CD4-positive, alpha-beta T cell (primary cell): Measurements from ENCODE around the gene NT5C2. TPM values are rescaled to one million over a fixed set of nuclear protein-coding genes. Genes with fewer than 3 reads are reported as not detected.

ENCODE experiments used
- ATAC-seq: fragments of 200-7000 bp; cut with Tn5 transposase; one replicate; pipeline ENCODE4 v1.10.0; 2022; ENCODE audit warnings: mild to moderate bottlenecking; ENCODE audit not compliant: poor library complexity
- CTCF ChIA-PET: fragments of 350-600 bp; sonication (Branson Sonifier 250); formaldehyde crosslinking; loops from one replicate; lab custom pipeline; 2021; ENCODE audit warnings: antibody characterized with exemption, inconsistent platforms; lab: Charles Lee
- POLR2A ChIA-PET: fragments of 350-600 bp; sonication (Branson Sonifier 250); formaldehyde crosslinking; loops from one replicate; lab custom pipeline; 2021; ENCODE audit warnings: antibody characterized with exemption, inconsistent platforms; lab: Charles Lee
- DNase-seq, 14 experiments: peaks; one replicate each; pipeline ENCODE4 v3.0.0-alpha.2; 2013 to 2020; ENCODE audit warnings: mixed read lengths in 2 of 14
- H3K27ac ChIP-seq, 2 donors: one replicate each; pipeline versions ENCODE4 v1.5.1 to v1.7.0; 2013; ENCODE audit warnings: low read length in 2 of 2, low read depth in 1 of 2, mild to moderate bottlenecking in 1 of 2
- H3K27me3 ChIP-seq, 2 experiments: 1 replicate in 1 of 2; 2 replicates in 1 of 2; pipeline versions ENCODE4 v1.6.1 to v1.7.0; 2013; ENCODE audit warnings: low read length in 2 of 2, control low read depth in 1 of 2, mild to moderate bottlenecking in 1 of 2, moderate library complexity in 1 of 2; ENCODE audit not compliant: insufficient read depth in 2 of 2, control insufficient read depth in 1 of 2
- H3K36me3 ChIP-seq: one replicate; pipeline ENCODE4 v1.6.1; 2013; ENCODE audit warnings: low read length, control low read depth; ENCODE audit not compliant: insufficient read depth
- H3K4me1 ChIP-seq: one replicate; pipeline ENCODE4 v1.6.1; 2013; ENCODE audit warnings: low read length, control low read depth; ENCODE audit not compliant: insufficient read depth
- H3K4me3 ChIP-seq: one replicate; pipeline ENCODE4 v1.5.1; 2013; ENCODE audit warnings: mild to moderate bottlenecking, low read length, moderate library complexity
- H3K9me3 ChIP-seq, 2 experiments: 1 replicate in 1 of 2; 2 replicates in 1 of 2; pipeline versions ENCODE4 v1.6.1 to v1.7.0; 2013; ENCODE audit warnings: low read length in 2 of 2, mild to moderate bottlenecking in 2 of 2, control low read depth in 1 of 2, moderate library complexity in 1 of 2; ENCODE audit not compliant: control insufficient read depth in 1 of 2, insufficient read depth in 1 of 2
- H3K27ac Mint-ChIP-seq: one replicate; pipeline ENCODE4 v1.8.0; 2020; ENCODE audit warnings: mixed read lengths
- H3K27me3 Mint-ChIP-seq: one replicate; pipeline ENCODE4 v1.8.0; 2021; ENCODE audit warnings: mixed read lengths
- H3K36me3 Mint-ChIP-seq: one replicate; pipeline ENCODE4 v1.8.0; 2021; ENCODE audit warnings: low read depth, mixed read lengths
- H3K4me1 Mint-ChIP-seq: one replicate; pipeline ENCODE4 v1.8.0; 2021; ENCODE audit warnings: low read depth, mixed read lengths
- H3K4me3 Mint-ChIP-seq: one replicate; pipeline ENCODE4 v1.8.0; 2020; ENCODE audit warnings: mild to moderate bottlenecking, mixed read lengths
- H3K9me3 Mint-ChIP-seq: one replicate; pipeline ENCODE4 v1.8.0; 2020; ENCODE audit warnings: mixed read lengths
- intact Hi-C, 2 experiments: fragments of 100-400 bp; cut with DNase I in 1 of 2; cut with micrococcal nuclease in 1 of 2; formaldehyde crosslinking; loops; one replicate each; pipeline versions ENCODE4 v1.15.1 to v1.9.0; 2023 to 2025; cut with DNase I, micrococcal nuclease
- total RNA-seq, 174 experiments: library from RNA in 2 of 174; stranded (reverse) in 2 of 174; gene quantifications; one replicate each; pipeline ENCODE4 v1.2.3 and lab custom pipeline; 2021 to 2026
- TF ChIP-seq, protein P1 (sequence below): fragments of 200-600 bp; IDR thresholded peaks from one replicate; pipeline ENCODE4 v1.8.0; 2022; ENCODE audit warnings: antibody characterized with exemption, mild to moderate bottlenecking

NT5C2 gene
- total RNA-seq, 2 experiments from 2014 or later: 43.2 to 47.8 TPM

DNA sequence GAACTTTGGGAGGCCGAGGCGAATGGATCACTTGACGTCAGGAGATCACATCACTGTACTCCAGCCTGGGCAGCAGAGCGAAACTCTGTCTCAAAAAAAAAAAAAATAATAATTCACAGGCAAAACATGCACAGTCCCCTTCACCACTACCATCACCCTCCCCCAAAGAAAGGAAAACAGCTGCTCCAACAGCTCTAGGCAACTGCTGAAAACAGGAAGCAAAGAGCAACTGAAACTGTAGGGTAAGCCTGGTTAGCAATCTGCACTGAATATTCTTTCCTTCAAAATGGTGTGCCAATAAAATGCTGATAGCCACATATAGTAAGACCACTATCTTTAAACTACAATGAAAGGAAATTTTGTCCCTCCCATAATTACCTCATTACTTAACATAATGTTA is 11.8 kb downstream of the NT5C2 start:
- ChIA-PET CTCF (no interaction called here), POLR2A (interaction anchor here (1.0 kb wide), 1 partner anchor 11 kb away, joined by 3 read pairs; no protein-coding TSS in a partner anchor)
- ATAC-seq (peak; percentile 44), DNase-seq (peak in 2 of 14 experiments; percentile 16 to 28)
- Histone ChIP-seq H3K36me3 (peaks cover 26% of the 10 kb centered on the region), H3K9me3 (no peaks in the 10 kb centered on the region), H3K27me3 (no peaks in the 10 kb centered on the region), H3K4me1 (peaks cover 11% of the 10 kb centered on the region), H3K27ac (no peak overlapping the region), H3K4me3 (no peak overlapping the region)
- H3K27ac Mint-ChIP-seq: peak overlapping the region; percentile 19
- no peak overlapping the region for H3K4me3 Mint-ChIP-seq
- no peaks in the 10 kb centered on the region for H3K9me3 Mint-ChIP-seq
- H3K27me3 Mint-ChIP-seq: no peaks in the 10 kb centered on the region
- TF ChIP-seq, protein P1, sequence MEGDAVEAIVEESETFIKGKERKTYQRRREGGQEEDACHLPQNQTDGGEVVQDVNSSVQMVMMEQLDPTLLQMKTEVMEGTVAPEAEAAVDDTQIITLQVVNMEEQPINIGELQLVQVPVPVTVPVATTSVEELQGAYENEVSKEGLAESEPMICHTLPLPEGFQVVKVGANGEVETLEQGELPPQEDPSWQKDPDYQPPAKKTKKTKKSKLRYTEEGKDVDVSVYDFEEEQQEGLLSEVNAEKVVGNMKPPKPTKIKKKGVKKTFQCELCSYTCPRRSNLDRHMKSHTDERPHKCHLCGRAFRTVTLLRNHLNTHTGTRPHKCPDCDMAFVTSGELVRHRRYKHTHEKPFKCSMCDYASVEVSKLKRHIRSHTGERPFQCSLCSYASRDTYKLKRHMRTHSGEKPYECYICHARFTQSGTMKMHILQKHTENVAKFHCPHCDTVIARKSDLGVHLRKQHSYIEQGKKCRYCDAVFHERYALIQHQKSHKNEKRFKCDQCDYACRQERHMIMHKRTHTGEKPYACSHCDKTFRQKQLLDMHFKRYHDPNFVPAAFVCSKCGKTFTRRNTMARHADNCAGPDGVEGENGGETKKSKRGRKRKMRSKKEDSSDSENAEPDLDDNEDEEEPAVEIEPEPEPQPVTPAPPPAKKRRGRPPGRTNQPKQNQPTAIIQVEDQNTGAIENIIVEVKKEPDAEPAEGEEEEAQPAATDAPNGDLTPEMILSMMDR: no peak
- peaks cover 63% of the 10 kb centered on the region for H3K36me3 Mint-ChIP-seq
- intact Hi-C loops: no loop called here
- H3K4me1 Mint-ChIP-seq: peaks cover 50% of the 10 kb centered on the region

DNA sequence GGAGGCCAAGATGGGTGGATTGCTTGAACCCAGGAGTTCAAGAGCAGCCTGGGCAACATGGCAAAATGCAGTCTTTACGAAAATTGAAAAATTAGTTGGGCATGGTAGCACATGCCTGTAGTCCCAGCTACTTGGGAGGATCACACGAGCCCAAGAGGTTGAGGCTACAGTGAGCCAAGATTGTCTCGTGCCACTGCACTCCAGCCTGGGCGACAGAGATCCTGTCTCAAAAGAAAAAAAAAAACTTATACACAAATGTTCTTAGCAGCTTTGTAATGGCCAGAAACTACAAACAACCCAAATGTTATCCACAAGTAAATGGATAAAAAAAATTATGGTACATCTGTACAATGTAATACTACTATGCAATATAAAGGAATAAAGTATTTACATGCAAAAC is 12.6 kb downstream of the NT5C2 start:
- ChIA-PET POLR2A (no interaction called here), CTCF (no interaction called here)
- TF ChIP-seq, protein P1: no peak
- peaks cover 32% of the 10 kb centered on the region for H3K36me3 ChIP-seq
- peaks cover 64% of the 10 kb centered on the region for H3K36me3 Mint-ChIP-seq
- H3K27ac Mint-ChIP-seq: no peak overlapping the region
- no peak for ATAC-seq
- no peak for DNase-seq
- peak overlapping the region; percentile 56 for H3K4me3 Mint-ChIP-seq
- intact Hi-C loops: no loop called here
- no peaks in the 10 kb centered on the region for H3K9me3 Mint-ChIP-seq
- peaks cover 43% of the 10 kb centered on the region for H3K4me1 Mint-ChIP-seq
- H3K9me3 ChIP-seq: no peaks in the 10 kb centered on the region
- H3K27me3 Mint-ChIP-seq: no peaks in the 10 kb centered on the region
- H3K27ac ChIP-seq: no peak overlapping the region
- peaks cover 7% of the 10 kb centered on the region for H3K4me1 ChIP-seq
- no peaks in the 10 kb centered on the region for H3K27me3 ChIP-seq
- H3K4me3 ChIP-seq: no peak overlapping the region

DNA sequence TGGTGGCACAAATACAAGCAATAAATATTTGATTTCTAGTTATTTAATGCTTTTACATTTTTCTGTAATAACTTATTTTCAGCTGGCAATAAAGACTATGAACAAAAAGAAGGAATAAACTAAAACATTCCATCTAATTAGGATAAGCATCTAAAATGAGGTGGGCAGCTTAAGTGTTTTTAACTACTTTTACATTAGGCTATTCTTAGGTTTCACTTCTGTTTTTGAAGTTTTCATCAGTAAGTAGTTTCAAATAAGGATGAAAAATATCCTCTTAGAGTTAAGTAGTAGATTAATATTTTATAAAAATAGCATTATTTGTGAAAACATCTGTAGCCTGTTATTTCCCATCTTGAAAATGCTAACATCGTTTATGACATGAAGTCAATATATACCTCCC is 15.9 kb downstream of the NT5C2 start:
- intact Hi-C loops: no loop called here
- no peak overlapping the region for H3K27ac Mint-ChIP-seq
- no peaks in the 10 kb centered on the region for H3K27me3 Mint-ChIP-seq
- ChIA-PET POLR2A (interaction anchor here (1.2 to 2.5 kb wide), 2 partner anchors 15 to 18 kb away, joined by 3 to 10 read pairs; partner anchors contain the start of gene NT5C2), CTCF (no interaction called here)
- Histone ChIP-seq H3K36me3 (peaks cover 45% of the 10 kb centered on the region), H3K27me3 (no peaks in the 10 kb centered on the region), H3K9me3 (no peaks in the 10 kb centered on the region), H3K4me3 (no peak overlapping the region), H3K27ac (no peak overlapping the region), H3K4me1 (peaks cover 3% of the 10 kb centered on the region)
- H3K4me1 Mint-ChIP-seq: peaks cover 16% of the 10 kb centered on the region
- H3K9me3 Mint-ChIP-seq: no peaks in the 10 kb centered on the region
- ATAC-seq: no peak
- H3K36me3 Mint-ChIP-seq: peaks cover 79% of the 10 kb centered on the region
- TF ChIP-seq, protein P1: no peak
- no peak for DNase-seq
- H3K4me3 Mint-ChIP-seq: no peak overlapping the region
